K562 (cell line): ENCODE measurements around the gene PIGC. TPM values are rescaled to one million over a fixed set of nuclear protein-coding genes. Genes with fewer than 3 reads are reported as not detected.

Experiments used
- CBFA2T3 ChIP-seq: fragments of 450-650 bp; IDR thresholded peaks from 2 replicates; pipeline ENCODE4 v1.6.1; 2017
- CREM ChIP-seq: IDR thresholded peaks from 2 replicates; pipeline ENCODE4 v1.6.1; 2014; ENCODE audit warnings: antibody characterized with exemption, low read depth
- FOS ChIP-seq: IDR thresholded peaks from 3 replicates; pipeline ENCODE4 v1.6.1; 2011; ENCODE audit not compliant: insufficient read length; ENCODE audit errors: extremely low read depth
- GABPB1 ChIP-seq: sonication (generic); formaldehyde crosslinking; IDR thresholded peaks from 2 replicates; pipeline ENCODE4 v1.8.0; 2022; ENCODE audit warnings: mild to moderate bottlenecking, missing genetic modification reagents
- HCFC1 ChIP-seq: IDR thresholded peaks from 2 replicates; pipeline ENCODE4 v1.6.1; 2012; ENCODE audit warnings: low read depth, low read length, improper control_type of control experiment
- HLTF ChIP-seq: fragments of 450-650 bp; IDR thresholded peaks from 2 replicates; pipeline ENCODE4 v1.6.1; 2016
- KAT7 ChIP-seq: sonication (generic); formaldehyde crosslinking; IDR thresholded peaks from 2 replicates; pipeline ENCODE4 v1.8.0; 2022; ENCODE audit warnings: missing genetic modification reagents, mild to moderate bottlenecking, borderline replicate concordance
- MAFK ChIP-seq: IDR thresholded peaks from 2 replicates; pipeline ENCODE4 v1.6.1; 2011; ENCODE audit warnings: low read length, improper control_type of control experiment
- MCM5 ChIP-seq: fragments of 450-650 bp; IDR thresholded peaks from 2 replicates; pipeline ENCODE4 v1.6.1; 2016; ENCODE audit warnings: low read depth
- NFRKB ChIP-seq: fragments of 450-650 bp; IDR thresholded peaks from 2 replicates; pipeline ENCODE4 v1.6.1; 2016; ENCODE audit warnings: low read depth
- NUFIP1 ChIP-seq: fragments of 450-650 bp; IDR thresholded peaks from 2 replicates; pipeline ENCODE4 v1.6.1; 2018; ENCODE audit not compliant: partially characterized antibody
- TAF15 ChIP-seq: fragments of 200-400 bp; formaldehyde crosslinking; IDR thresholded peaks from 2 replicates; pipeline ENCODE4 v1.6.1; 2017; ENCODE audit warnings: mild to moderate bottlenecking, low read depth, low read length, moderate library complexity
- TEAD1 ChIP-seq, 2 experiments: fragments of 450-650 bp in 1 of 2; sonication (generic) in 1 of 2; formaldehyde crosslinking; IDR thresholded peaks; 2 replicates each; pipeline versions ENCODE4 v1.4.0 to v1.8.0; 2020 to 2022; ENCODE audit warnings: mild to moderate bottlenecking in 2 of 2, missing genetic modification reagents in 1 of 2
- ZBTB17 ChIP-seq: fragments of 450-650 bp; formaldehyde crosslinking; IDR thresholded peaks from 2 replicates; pipeline ENCODE4 v1.4.0; 2020; ENCODE audit warnings: mild to moderate bottlenecking
- ZNF239 ChIP-seq: fragments of 250-450 bp; sonication (Bioruptor Pico); IDR thresholded peaks from 2 replicates; pipeline ENCODE4 v1.4.0; 2020; ENCODE audit warnings: mild to moderate bottlenecking
- ZNF354B ChIP-seq: fragments of 250-450 bp; sonication (Bioruptor Pico); IDR thresholded peaks from 2 replicates; pipeline ENCODE4 v1.4.0; 2020
- ZNF41 ChIP-seq: fragments of 250-450 bp; sonication (Bioruptor Pico); conservative IDR thresholded peaks from 2 replicates; pipeline ENCODE4 v1.4.0; 2020; ENCODE audit warnings: mild to moderate bottlenecking
- ZNF778 ChIP-seq: fragments of 450-650 bp; formaldehyde crosslinking; IDR thresholded peaks from 2 replicates; pipeline ENCODE4 v1.4.0; 2020; ENCODE audit warnings: mild to moderate bottlenecking, moderate library complexity
- polyA plus RNA-seq, 8 experiments: library from polyadenylated mRNA; depleted of rRNA in 4 of 8; stranded (reverse) in 5 of 8; unstranded in 3 of 8; fragments of >200 nt; fragmentation: Nextera tagmentation in 2 of 8; fragmentation: Illumina TruSeq in 1 of 8; extraction: Ambion mirVana in 2 of 8; extraction: Trizol in 1 of 8; gene quantifications; 2 replicates each; pipeline versions ENCODE4 v1.2.1 to v1.2.3, GENCODE V29; 2011 to 2014; ENCODE audit warnings: inconsistent platforms in 1 of 8, missing spikeins in 1 of 8
- total RNA-seq, 7 experiments: library from RNA; depleted of rRNA in 6 of 7; stranded (reverse); fragments of >200 nt in 6 of 7; fragmentation: Illumina TruSeq in 2 of 7; extraction: Trizol in 2 of 7; gene quantifications; 2 replicates each; pipeline versions ENCODE4 v1.2.1 to v1.2.3, GENCODE V29; 2011 to 2021; ENCODE audit warnings: low replicate concordance in 1 of 7
- TF ChIP-seq, protein P1 (sequence below), 2 experiments: IDR thresholded peaks; 2 replicates each; pipeline ENCODE4 v1.6.1; 2012; ENCODE audit warnings: improper control_type of control experiment in 2 of 2, low read depth in 2 of 2, low read length in 2 of 2, borderline replicate concordance in 1 of 2
- TF ChIP-seq, protein P2 (sequence below): fragments of 450-650 bp; formaldehyde crosslinking; IDR thresholded peaks from 2 replicates; pipeline ENCODE4 v1.4.0; 2020; ENCODE audit warnings: mild to moderate bottlenecking
- TF ChIP-seq, protein P3 (sequence below): fragments of 150-350 bp; IDR thresholded peaks from 2 replicates; pipeline ENCODE4 v1.6.1; 2014; ENCODE audit warnings: low read depth, mild to moderate bottlenecking, low read length, borderline replicate concordance
- TF ChIP-seq, protein P4 (sequence below), 2 experiments: fragments of 450-650 bp; IDR thresholded peaks; 2 replicates each; pipeline ENCODE4 v1.6.1; 2016

PIGC gene
- total and polyA plus RNA-seq, 9 of the 15 experiments (the other 6 are each of a cell fraction or from before 2014, with no cell fraction given): 30.5 to 97.9 (median 54.7) TPM

DNA sequence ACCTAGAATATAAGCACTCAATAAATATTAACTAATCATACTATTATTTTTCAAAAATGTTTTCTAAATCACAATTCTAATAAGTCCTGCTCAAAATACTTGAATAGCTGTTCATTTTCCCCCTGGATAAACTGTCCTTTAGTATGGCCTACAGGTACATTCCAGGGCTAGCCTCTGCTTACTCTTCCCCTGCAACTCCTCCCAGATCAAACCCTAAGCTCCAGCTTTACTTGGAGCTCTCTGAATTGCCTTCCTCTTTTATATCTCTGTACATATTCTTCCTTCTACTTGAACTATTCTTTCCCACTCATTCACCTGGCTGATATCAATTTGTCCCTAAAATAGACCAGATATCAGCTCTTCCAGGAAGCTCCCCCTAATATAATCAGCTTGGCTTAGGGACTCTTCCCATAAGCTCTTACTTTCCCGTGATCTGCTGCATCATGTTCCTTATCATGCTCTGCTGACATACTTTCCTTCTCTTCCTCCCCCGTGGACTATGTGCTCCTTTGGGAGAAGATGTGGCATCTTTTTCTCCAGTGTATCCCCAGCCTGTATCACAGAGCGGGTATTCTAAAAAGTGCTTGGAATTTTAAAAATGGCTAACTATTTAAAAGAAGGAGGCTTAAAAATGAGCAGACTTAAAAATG lies 43.1 kb upstream of the PIGC start (continued):
- TF ChIP-seq, protein P1, sequence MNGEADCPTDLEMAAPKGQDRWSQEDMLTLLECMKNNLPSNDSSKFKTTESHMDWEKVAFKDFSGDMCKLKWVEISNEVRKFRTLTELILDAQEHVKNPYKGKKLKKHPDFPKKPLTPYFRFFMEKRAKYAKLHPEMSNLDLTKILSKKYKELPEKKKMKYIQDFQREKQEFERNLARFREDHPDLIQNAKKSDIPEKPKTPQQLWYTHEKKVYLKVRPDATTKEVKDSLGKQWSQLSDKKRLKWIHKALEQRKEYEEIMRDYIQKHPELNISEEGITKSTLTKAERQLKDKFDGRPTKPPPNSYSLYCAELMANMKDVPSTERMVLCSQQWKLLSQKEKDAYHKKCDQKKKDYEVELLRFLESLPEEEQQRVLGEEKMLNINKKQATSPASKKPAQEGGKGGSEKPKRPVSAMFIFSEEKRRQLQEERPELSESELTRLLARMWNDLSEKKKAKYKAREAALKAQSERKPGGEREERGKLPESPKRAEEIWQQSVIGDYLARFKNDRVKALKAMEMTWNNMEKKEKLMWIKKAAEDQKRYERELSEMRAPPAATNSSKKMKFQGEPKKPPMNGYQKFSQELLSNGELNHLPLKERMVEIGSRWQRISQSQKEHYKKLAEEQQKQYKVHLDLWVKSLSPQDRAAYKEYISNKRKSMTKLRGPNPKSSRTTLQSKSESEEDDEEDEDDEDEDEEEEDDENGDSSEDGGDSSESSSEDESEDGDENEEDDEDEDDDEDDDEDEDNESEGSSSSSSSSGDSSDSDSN (IDR thresholded peaks at IDR 0.05; ENCODE audit: borderline replicate concordance in 1 of 2, low read depth in 2 of 2, low read length in 2 of 2): 0 out of 4 replicates have a peak, but pooled peaks of 1 of the 2 experiments have one; percentile 50
- TF ChIP-seq ZNF41 (CRISPR knock-in tag) (peak; percentile 70; the same call in 1 of the 2 replicates), HCFC1 (no peak), NFRKB (no peak), NUFIP1 (no peak), TAF15 (no peak), ZBTB17 (CRISPR knock-in tag) (0 out of 2 replicates have a peak, but pooled peaks have one; percentile 30), HLTF (no peak), MCM5 (no peak), ZNF354B (CRISPR knock-in tag) (no peak), ZNF778 (CRISPR knock-in tag) (no peak), TEAD1 (CRISPR knock-in tag; IDR thresholded peaks at IDR 0.05) (peak in 1 of 2 experiments; percentile 42; a peak in 1 of 4 replicates), FOS (no peak), KAT7 (CRISPR knock-in tag) (peak; percentile 36; the same call in 1 of the 2 replicates), ZNF239 (CRISPR knock-in tag) (no peak), GABPB1 (CRISPR knock-in tag) (0 out of 2 replicates have a peak, but pooled peaks have one; percentile 24), MAFK (peak; percentile 46; the same call in 1 of the 2 replicates), CBFA2T3 (0 out of 2 replicates have a peak, but pooled peaks have one; percentile 17), CREM (peak; percentile 22; the same call in 1 of the 2 replicates)
- TF ChIP-seq, protein P2, sequence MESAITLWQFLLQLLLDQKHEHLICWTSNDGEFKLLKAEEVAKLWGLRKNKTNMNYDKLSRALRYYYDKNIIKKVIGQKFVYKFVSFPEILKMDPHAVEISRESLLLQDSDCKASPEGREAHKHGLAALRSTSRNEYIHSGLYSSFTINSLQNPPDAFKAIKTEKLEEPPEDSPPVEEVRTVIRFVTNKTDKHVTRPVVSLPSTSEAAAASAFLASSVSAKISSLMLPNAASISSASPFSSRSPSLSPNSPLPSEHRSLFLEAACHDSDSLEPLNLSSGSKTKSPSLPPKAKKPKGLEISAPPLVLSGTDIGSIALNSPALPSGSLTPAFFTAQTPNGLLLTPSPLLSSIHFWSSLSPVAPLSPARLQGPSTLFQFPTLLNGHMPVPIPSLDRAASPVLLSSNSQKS (CRISPR knock-in tag): no peak
- TF ChIP-seq, protein P3, sequence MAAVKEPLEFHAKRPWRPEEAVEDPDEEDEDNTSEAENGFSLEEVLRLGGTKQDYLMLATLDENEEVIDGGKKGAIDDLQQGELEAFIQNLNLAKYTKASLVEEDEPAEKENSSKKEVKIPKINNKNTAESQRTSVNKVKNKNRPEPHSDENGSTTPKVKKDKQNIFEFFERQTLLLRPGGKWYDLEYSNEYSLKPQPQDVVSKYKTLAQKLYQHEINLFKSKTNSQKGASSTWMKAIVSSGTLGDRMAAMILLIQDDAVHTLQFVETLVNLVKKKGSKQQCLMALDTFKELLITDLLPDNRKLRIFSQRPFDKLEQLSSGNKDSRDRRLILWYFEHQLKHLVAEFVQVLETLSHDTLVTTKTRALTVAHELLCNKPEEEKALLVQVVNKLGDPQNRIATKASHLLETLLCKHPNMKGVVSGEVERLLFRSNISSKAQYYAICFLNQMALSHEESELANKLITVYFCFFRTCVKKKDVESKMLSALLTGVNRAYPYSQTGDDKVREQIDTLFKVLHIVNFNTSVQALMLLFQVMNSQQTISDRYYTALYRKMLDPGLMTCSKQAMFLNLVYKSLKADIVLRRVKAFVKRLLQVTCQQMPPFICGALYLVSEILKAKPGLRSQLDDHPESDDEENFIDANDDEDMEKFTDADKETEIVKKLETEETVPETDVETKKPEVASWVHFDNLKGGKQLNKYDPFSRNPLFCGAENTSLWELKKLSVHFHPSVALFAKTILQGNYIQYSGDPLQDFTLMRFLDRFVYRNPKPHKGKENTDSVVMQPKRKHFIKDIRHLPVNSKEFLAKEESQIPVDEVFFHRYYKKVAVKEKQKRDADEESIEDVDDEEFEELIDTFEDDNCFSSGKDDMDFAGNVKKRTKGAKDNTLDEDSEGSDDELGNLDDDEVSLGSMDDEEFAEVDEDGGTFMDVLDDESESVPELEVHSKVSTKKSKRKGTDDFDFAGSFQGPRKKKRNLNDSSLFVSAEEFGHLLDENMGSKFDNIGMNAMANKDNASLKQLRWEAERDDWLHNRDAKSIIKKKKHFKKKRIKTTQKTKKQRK: no peak
- TF ChIP-seq, protein P4, sequence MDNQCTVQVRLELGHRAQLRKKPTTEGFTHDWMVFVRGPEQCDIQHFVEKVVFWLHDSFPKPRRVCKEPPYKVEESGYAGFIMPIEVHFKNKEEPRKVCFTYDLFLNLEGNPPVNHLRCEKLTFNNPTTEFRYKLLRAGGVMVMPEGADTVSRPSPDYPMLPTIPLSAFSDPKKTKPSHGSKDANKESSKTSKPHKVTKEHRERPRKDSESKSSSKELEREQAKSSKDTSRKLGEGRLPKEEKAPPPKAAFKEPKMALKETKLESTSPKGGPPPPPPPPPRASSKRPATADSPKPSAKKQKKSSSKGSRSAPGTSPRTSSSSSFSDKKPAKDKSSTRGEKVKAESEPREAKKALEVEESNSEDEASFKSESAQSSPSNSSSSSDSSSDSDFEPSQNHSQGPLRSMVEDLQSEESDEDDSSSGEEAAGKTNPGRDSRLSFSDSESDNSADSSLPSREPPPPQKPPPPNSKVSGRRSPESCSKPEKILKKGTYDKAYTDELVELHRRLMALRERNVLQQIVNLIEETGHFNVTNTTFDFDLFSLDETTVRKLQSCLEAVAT (IDR thresholded peaks at IDR 0.05): peak in 1 of 2 experiments; percentile 31; a peak in 1 of 4 replicates
